HG03066 (cell line): ENCODE measurements around the gene SLC9A9.

ENCODE experiments used
- ATAC-seq: cut with Tn5 transposase; IDR thresholded peaks from one replicate; pipeline ENCODE4 v1.9.1; 2021; ENCODE audit warnings: low read depth; ENCODE audit not compliant: unreplicated experiment

Gene SLC9A9

GRCh38 chr3:143273975-143274690 lies 574.1 kb downstream of the SLC9A9 start:
- no peak for ATAC-seq

GRCh38 chr3:143271136-143271535 lies 577.1 kb downstream of the SLC9A9 start:
- no peak for ATAC-seq

- no peak for ATAC-seq
Measured at GRCh38 chr3:143269741-143270140, 578.5 kb downstream of the SLC9A9 start.

GRCh38 chr3:143267989-143268388 lies 580.3 kb downstream of the SLC9A9 start:
- ATAC-seq, result no peak

- no peak for ATAC-seq
Measured at GRCh38 chr3:143266927-143267326, 581.3 kb downstream of the SLC9A9 start.

GRCh38 chr3:143266511-143266910 lies 581.8 kb downstream of the SLC9A9 start:
- ATAC-seq, result no peak

- no peak for ATAC-seq
Measured at GRCh38 chr3:143265501-143266070, 582.7 kb downstream of the SLC9A9 start.

GRCh38 chr3:143263852-143264513 lies 584.3 kb downstream of the SLC9A9 start:
- no peak for ATAC-seq

- ATAC-seq, result no peak
Measured at GRCh38 chr3:143261848-143262247, 586.4 kb downstream of the SLC9A9 start.

GRCh38 chr3:143258692-143259091 lies 589.6 kb downstream of the SLC9A9 start:
- ATAC-seq, result no peak

- ATAC-seq, result no peak
Measured at GRCh38 chr3:143256416-143256815, 591.9 kb downstream of the SLC9A9 start.

- ATAC-seq, result no peak
Measured at GRCh38 chr3:143255739-143256138, 592.5 kb downstream of the SLC9A9 start.

- no peak for ATAC-seq
Measured at GRCh38 chr3:143252931-143253330, 595.3 kb downstream of the SLC9A9 start.

- no peak for ATAC-seq
Measured at GRCh38 chr3:143249014-143249413, 599.3 kb downstream of the SLC9A9 start.

GRCh38 chr3:143247073-143247472 lies 601.2 kb downstream of the SLC9A9 start:
- ATAC-seq, result no peak

- ATAC-seq, result no peak
Measured at GRCh38 chr3:143245692-143246091, 602.6 kb downstream of the SLC9A9 start.

GRCh38 chr3:143244516-143245063 lies 603.7 kb downstream of the SLC9A9 start:
- no peak for ATAC-seq

GRCh38 chr3:143243686-143244085 lies 604.6 kb downstream of the SLC9A9 start:
- ATAC-seq, result no peak

- no peak for ATAC-seq
Measured at GRCh38 chr3:143242691-143243090, 605.6 kb downstream of the SLC9A9 start.

GRCh38 chr3:143242101-143242500 lies 606.2 kb downstream of the SLC9A9 start:
- ATAC-seq, result no peak

- no peak for ATAC-seq
Measured at GRCh38 chr3:143241481-143241951, 606.8 kb downstream of the SLC9A9 start.
